ENCODE data around the gene OR10AG1. TPM values are rescaled to one million over a fixed set of nuclear protein-coding genes. Genes with fewer than 3 reads are reported as not detected.

The OR10AG1 gene
- total and polyA plus RNA-seq, 9 of the 15 experiments (the other 6 are each of a cell fraction or from before 2014, with no cell fraction given) = not detected

DNA sequence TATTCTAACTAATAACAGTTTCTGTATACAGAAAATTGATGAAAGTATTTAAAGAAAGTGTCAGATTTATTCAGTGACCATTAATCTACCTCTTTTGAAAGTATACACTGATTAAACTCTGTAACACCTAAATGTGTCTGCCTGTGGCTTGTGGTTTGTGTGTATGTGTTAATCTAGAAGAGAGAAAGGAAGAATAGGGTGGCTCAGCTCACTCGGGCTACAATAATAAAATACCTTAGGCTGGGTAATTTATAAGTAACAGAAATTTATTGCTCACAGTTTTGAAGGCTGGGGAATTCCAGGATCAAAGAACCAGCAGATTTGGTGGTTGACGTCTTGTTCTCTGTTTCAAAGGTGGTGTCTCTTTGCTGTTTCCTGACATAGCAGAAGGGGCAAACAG lies 44.1 kb upstream of the OR10AG1 start:
- DNase-seq (ENCODE audit: extremely low read depth in 1 of 4, low spot score in 3 of 4) (no peak), ATAC-seq (no peak), FAIRE-seq (no peak)
- H3K27ac ChIP-seq (ENCODE audit: extremely low read depth, low read depth, low read length) = no peak overlapping the region
- WGBS (ENCODE audit: insufficient coverage, low coverage, missing lambda C conversion rate) = 0% methylated on average over 2 of the region's 2 CpGs
- no peak overlapping the region for H3K9ac ChIP-seq (ENCODE audit: insufficient read depth in 1 of 2, low read depth in 2 of 2, low read length in 2 of 2)
- no peaks in the 10 kb centered on the region for H3K36me3 ChIP-seq (ENCODE audit: control insufficient read depth, insufficient read depth, low read length)
- H3K9me1 ChIP-seq (ENCODE audit: control insufficient read depth, insufficient read depth, low read length) = no peaks in the 10 kb centered on the region
- intact Hi-C loops (cut with micrococcal nuclease) = no loop called here
- no peaks in the 10 kb centered on the region for H3K9me3 ChIP-seq (replicated peaks; ENCODE audit: control insufficient read depth, insufficient read depth, low read depth, low read length)
- no peak for TF ChIP-seq EP400 (IDR thresholded peaks at IDR 0.05)
- no peak for TF ChIP-seq ILK (tag; IDR thresholded peaks at IDR 0.05; ENCODE audit: borderline replicate concordance, low read depth)
- TF ChIP-seq NFIX (CRISPR knock-in tag; IDR thresholded peaks at IDR 0.05; ENCODE audit: low read depth) = no peak
- no peak for TF ChIP-seq ZNF589 (CRISPR knock-in tag; IDR thresholded peaks at IDR 0.05; ENCODE audit: low read depth)
- no peak for TF ChIP-seq HDGF (IDR thresholded peaks at IDR 0.05)
- TF ChIP-seq POLR2H (tag; IDR thresholded peaks at IDR 0.05; ENCODE audit: low read depth) = no peak
- TF ChIP-seq MCM3 (IDR thresholded peaks at IDR 0.05) = no peak
- TF ChIP-seq, protein P1, sequence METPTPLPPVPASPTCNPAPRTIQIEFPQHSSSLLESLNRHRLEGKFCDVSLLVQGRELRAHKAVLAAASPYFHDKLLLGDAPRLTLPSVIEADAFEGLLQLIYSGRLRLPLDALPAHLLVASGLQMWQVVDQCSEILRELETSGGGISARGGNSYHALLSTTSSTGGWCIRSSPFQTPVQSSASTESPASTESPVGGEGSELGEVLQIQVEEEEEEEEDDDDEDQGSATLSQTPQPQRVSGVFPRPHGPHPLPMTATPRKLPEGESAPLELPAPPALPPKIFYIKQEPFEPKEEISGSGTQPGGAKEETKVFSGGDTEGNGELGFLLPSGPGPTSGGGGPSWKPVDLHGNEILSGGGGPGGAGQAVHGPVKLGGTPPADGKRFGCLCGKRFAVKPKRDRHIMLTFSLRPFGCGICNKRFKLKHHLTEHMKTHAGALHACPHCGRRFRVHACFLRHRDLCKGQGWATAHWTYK (CRISPR knock-in tag; IDR thresholded peaks at IDR 0.05) = no peak
- no peak for TF ChIP-seq DDX20 (tag; IDR thresholded peaks at IDR 0.05; ENCODE audit: low read depth)
- TF ChIP-seq NUFIP1 (IDR thresholded peaks at IDR 0.05; ENCODE audit: partially characterized antibody) = no peak
- TF ChIP-seq TGIF2 (CRISPR knock-in tag; IDR thresholded peaks at IDR 0.05) = no peak
- TF ChIP-seq ZNF699 (CRISPR knock-in tag; IDR thresholded peaks at IDR 0.05; ENCODE audit: insufficient replicate concordance) = no peak
- TF ChIP-seq, protein P2, sequence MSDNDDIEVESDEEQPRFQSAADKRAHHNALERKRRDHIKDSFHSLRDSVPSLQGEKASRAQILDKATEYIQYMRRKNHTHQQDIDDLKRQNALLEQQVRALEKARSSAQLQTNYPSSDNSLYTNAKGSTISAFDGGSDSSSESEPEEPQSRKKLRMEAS (CRISPR knock-in tag; IDR thresholded peaks at IDR 0.05) = no peak
- no peak overlapping the region for H2AFZ ChIP-seq (ENCODE audit: low read depth, low read length)
- no peaks in the 10 kb centered on the region for H3K4me1 ChIP-seq (replicated peaks in 1 of 2; ENCODE audit: control insufficient read depth in 2 of 2, insufficient read depth in 2 of 2, low read length in 2 of 2)
- in situ Hi-C loops (cut with MboI) = no loop called here
- no peaks in the 10 kb centered on the region for H3K79me2 ChIP-seq (ENCODE audit: control insufficient read depth, insufficient read depth, low read length)
- ChIA-PET CTCF (ENCODE audit: low intra/inter-chr PET ratio) (no interaction called here), POLR2A (no interaction called here)
- H3K4me3 ChIP-seq = no peak overlapping the region
- no TSS peak for BruUV-seq (replicated peaks)
- H3K27me3 ChIP-seq (ENCODE audit: control insufficient read depth in 2 of 2, insufficient read depth in 2 of 2, low read length in 2 of 2) = no peaks in the 10 kb centered on the region
- H4K20me1 ChIP-seq (replicated peaks; ENCODE audit: control insufficient read depth, insufficient read depth, low read length) = no peaks in the 10 kb centered on the region
- H3K4me2 ChIP-seq (ENCODE audit: insufficient read depth, low read length) = no peak overlapping the region
